GM19324 (cell line): ENCODE results near the gene ARPIN.
"Not testable (repeated sequence)": the region's sequence is repeated elsewhere in the genome, so short reads cannot be mapped to it uniquely, and the experiment has no call there.

ENCODE experiments used
- ATAC-seq: cut with Tn5 transposase; IDR thresholded peaks from one replicate; pipeline ENCODE4 v1.9.1; 2021; ENCODE audit warnings: mild to moderate bottlenecking, moderate library complexity; ENCODE audit not compliant: unreplicated experiment, low FRiP score

ARPIN gene

DNA sequence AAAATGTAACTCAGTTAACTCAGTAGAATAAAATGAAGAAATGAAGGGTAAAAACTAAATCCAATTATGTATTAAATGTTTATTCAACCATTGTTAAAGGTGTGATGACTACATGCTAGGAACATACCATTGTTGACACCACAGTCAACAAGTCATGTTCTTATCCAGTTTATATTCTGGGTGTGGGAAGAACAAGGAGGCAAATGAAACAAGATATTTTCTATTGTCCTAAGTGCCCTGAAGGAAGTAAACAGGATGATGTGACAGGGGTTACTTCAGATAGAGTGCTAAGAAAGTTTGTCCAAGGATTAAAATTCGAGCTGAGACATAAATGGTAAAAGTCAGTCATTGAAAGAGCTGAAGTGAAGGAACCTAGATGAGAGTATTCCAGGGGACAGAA is 32.0 kb downstream of the ARPIN start:
- no peak for ATAC-seq

DNA sequence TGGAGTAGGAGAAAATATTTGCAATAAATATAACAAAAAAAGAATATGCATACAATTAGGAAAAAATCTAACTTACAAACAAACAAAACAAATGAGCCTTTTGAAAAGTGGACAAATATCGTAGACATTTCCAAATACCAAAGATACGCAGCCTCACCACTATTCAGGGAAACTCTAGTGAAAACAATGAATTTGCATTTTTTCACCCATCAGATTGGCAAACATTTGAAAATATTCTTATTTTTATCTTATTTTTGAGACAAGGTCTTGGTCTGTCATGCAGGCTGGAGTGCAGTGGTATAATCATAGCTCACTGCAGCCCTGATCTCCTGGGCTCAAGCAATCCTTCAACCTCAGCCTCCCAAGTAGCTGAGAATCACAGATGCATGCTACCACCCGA is 34.4 kb downstream of the ARPIN start:
- no peak for ATAC-seq

DNA sequence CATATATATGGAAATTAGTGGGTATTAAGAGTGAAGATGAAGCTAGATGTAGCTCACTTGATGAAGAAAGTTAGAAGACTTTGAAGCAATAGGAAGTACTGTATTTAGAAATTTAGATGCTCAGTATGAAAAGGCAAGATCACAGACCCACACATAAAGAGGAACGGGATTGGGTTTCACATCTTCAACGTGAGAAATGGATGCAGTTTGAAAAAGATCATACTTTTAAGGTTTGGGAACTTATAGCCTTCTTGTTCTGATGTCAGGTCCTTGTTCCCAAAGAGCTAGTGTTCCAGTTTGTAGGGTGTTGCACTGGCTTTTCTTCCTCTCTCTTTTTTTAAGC is 35.7 kb downstream of the ARPIN start:
- ATAC-seq, result no peak

DNA sequence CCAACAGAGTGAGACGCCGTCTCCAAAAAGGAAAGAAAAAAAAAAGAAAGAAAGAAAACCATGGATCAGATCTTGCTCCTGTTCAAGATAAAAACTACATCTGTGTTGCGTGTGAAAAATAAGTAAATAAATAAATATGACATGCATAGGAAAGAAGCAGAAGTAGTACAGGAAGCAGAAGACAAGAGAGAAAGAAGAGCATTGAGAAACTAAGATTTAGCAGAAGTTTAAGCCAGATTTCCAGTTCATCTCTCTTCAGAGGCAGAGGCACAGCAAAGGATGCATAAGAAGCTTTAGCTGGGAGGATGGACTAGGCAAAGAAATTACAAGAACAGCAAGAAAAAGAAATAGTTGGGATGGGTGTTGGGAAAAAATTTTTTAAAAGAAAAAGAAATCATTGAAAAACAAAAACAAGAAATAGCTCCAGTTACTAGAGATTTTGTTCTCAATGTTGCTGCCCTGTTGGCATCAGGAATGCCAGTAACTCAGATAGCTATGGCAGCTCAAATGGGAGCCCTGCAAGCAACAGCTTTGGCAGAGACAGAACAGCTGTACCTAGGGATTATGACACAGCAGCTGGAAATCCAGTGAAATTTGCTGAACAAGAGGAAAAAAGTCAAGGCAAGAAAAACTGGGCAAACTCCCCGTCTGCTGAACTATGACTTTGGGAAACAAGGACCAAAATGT is 36.2 kb downstream of the ARPIN start:
- ATAC-seq, result no peak

DNA sequence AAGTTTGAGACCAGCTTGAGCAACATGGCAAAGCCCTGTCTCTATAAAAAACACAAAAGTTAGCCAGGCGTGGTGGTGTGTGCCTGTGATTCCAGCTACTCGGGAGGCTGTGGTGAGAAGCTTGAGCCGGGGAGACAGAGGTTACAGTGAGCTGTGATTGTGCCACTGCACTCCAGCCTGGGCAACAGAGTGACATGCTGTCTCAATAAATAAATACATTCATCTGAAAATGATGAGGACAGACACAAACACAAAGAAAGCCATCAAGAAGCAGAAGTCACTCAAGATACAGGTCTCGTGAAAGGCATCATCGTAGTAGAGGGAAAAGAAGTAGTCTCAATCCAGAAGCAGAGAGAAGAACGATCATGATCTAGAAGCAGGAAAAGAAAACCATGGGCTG is 37.0 kb downstream of the ARPIN start:
- ATAC-seq, result no peak

DNA sequence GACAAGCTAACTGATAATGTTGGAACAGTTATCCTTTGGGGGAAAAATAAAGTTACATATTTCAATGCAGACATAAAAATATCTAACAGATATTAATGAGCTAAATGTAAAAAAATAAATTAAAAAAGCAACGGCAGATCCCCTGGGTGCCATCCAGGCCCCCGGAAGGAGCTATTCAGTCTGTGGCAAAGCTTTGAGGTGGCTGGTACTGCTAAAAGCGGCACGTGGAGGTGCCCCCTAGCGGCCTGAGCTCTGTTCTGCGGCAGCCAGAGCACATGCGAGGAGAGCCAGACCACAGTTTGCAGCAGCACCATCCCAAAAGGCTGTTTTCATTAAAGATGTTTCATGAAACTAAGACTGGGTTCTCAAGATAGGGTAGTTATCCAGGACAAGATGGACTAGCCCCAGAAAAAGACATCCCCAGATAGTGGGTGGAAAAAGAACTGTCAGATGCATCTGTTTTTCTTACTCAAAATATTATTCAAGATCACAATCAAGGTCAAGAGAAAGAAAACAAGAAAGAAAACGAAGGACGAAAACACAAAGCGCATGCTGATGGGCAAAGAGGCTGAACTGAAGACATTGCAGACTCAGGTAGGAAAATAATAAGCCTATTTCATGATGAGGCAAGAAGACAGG is 37.7 kb downstream of the ARPIN start:
- ATAC-seq, result peak; percentile 62

DNA sequence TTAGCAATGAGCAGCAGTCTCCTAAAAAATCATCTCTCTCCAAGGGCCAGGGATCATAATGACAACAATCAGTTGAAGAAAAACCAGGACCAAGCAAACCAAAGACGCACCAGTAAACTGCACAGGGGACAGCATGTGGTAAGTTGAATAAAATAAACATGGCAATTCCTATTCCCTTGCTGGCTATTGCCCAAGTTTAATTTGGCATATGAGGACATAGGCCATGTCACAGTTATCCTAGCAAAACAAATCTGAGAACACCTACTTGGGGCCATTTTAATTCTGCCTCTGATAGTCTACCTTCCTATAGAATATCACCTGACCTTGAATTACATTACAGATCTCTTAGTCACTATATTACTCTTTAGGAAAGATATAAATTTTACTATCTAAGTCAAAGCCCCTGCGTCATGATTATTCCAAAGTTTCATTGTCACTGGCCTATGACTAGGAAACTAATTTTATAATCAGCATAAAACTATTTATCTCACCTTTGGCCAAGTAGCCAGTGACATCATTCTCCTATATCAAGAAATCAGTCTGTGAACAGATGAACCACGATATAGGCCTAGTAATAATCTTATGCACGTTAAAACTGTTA is 42.0 kb downstream of the ARPIN start:
- ATAC-seq, result no peak

DNA sequence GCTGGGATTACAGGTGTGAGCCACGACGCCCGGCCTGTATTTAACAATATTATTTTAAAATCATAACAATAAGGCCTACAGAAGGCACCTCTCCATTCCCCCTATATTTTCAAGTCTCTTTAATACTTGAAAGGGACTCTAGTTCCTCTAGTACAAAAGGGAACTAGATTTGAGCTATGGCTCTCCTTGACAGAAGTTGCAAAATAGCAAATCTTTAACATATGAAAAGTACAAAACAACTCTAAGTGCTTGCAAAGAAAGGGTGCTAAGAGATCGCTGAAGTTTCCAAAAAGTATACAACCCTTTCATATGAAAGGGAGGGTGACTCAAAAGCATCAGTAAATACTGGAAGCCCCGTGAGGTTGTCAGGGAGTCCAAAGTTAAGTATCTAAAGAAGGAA is 42.7 kb downstream of the ARPIN start:
- ATAC-seq, result no peak

DNA sequence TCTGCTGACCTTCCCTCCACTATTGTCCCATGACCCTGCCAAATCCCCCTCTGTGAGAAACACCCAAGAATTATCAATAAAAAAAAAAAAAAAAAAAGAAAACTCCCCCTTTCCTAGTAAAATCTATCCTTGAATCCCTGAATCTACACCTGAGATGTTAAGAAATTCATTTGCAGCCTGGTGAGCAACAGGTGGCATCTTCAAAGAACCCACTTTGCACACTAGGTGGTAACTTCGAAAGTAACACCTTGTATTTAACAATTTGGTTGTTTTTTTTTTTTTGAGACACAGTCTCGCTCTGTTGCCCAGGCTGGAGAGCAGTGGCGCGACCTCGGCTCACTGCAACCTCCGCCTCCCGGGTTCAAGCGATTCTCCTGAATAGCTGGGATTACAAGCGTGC is 43.3 kb downstream of the ARPIN start:
- ATAC-seq, result not testable (repeated sequence)

DNA sequence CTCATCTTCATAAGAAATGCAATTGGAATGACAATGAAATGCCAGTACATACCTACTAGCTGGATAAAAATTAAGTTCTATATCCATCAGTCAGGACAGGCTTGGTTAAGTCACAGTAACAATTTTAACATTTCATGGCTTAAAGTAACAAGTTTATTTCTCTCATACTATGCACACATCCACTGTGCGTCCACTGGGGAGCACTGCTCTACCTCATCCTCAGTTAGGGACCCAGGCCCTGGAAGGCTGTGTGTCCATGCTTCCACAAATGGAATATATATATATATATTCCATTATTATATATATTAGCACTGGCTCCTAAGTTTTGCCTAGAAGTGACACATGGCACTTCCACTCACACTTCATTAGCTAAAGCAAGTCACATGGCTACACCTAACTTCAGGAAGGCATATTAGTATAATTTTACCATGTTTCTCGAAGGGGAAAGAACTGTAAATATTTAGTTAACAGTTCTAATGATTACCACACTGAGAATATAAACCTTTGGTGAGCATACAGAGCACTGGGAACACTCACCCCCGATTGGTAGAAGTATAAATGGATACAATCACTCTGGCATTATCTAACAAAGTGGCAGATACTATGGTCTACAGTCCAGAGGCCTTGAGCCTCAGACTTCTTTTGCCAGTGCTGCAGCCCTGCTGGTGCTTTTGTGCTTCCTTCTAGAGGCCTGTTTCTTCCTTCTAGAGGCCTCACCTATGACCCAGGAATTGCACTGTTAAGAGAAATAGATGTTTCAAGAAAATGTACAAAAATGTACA is 47.6 kb downstream of the ARPIN start:
- ATAC-seq, result no peak

DNA sequence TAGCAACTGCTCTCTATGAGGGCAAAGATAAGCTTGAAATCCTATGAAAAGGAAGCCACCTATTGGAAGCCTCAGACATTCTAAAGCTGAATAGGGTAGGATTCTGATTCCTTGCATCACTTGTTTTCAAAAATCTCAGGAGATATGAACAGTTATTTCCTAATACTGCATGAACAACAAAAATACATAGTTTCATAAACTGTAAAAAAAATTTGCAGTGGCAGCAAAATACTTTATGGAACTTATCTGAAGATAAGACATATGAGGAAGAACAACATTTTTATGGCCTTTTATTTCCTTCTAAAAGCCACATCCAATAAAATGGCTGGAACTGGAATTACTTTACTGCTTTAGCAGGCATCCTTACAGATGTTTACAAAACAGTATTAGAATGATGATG is 48.8 kb downstream of the ARPIN start:
- no peak for ATAC-seq

DNA sequence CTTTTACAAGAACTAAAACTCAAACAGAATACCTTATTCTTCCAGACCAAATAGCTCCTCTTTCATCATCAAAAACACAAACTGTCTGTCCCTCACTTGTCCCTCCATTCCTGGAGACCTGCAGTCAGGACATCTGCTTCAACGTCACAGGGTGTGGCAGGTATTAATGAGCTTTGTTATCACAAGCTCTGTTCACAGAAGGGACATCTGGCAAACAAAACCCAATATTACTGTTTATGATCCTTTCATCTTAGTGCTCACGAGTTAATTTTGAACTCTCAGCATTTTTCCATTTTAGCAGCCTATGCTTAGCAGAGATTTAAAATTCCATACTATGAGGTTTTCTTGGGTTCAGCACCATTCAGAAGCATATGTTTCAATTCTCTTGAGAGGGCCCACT is 51.9 kb downstream of the ARPIN start:
- no peak for ATAC-seq

DNA sequence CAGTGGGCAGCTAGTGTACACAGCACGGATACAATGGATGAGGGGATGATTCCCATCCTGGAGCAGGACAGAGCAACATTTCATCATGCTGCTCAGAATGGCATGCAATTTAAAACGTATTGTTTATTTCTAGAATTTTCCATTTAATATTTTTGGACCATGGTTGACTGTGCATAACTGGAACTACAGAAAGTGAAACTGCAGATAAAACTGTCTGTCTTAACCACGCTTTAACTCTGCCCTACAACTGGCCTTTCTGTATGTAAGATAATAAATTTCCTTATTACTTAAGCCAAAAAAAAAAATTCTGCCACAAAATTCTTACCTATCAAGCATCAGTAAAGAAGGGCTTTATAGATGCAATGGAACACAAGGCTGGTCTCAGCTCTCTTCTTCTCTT is 52.3 kb downstream of the ARPIN start:
- no peak for ATAC-seq

DNA sequence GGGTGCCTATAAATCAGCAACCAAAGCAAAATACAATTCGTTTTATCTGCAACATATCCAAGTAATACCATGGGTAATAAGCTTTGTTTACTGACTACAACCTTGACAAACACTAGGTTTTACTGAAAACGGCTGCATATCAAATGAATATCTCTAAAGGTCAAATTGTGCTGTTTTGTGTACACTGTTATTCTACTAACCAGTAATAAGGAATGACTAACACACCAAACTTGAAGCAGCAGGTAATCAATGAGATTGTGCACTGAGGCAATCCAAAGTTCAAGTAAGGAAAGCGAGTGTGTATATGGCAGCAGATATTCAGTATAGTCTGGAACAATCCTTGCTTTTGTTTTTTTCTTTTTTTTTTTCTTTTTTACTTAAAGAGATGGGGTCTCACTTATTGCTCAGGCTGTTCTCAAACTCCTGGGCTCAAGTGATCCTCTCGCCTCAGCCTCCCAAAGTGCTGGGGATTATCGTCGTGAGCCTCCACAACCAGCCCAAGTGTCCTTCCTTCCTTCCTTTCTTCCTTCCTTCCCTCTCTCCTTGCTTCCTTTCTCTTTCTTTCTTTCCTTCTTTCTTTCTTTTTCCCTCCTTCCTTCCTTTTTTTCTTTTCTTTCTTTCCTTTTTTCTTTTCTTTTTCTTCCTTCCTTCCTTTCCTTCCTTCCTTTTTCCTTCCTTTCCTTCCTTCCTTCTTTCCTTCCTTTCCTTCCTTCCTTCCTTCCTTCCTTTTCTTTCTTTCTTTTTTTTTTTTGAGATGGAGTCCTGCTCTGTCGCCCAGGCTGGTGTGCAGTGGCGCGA is 53.9 kb downstream of the ARPIN start:
- ATAC-seq, result no peak

DNA sequence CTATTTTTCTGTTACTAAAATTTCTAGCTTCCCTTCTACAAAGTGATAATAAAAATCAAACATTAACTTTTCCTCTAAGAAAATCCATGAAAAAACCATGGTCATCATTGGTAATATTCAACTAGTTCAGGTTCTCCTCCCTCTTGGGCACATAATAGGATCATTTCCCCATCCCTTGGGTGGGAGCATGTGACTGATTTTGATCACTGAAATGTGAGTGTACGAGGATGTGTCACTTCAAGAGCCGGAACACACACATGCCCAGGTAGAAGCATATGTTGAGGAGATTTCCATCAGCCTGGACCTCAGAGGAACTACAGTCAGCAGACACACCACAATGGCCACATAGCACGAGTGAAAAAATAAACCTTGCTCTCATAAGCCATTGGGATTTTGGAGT is 55.1 kb downstream of the ARPIN start:
- ATAC-seq, result no peak

DNA sequence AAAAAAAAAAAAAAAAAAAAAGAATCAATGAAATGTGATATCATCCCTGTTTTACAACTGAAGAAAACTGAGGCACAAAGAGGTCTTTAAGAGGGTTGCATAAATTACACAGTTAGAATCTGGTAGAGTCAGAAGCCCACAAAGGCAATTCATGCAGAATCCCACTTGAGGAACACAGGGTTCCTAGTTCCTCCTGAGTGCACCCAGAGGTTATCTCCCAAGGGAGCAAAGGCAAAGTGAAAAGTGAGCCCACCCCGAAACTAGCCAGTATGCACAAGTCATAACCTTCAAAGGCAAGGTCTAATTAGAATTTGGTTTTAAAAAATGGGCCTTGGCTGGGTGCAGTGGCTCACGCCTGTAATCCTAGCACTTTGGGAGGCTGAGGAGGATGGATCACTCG is 56.8 kb downstream of the ARPIN start:
- ATAC-seq, result no peak

DNA sequence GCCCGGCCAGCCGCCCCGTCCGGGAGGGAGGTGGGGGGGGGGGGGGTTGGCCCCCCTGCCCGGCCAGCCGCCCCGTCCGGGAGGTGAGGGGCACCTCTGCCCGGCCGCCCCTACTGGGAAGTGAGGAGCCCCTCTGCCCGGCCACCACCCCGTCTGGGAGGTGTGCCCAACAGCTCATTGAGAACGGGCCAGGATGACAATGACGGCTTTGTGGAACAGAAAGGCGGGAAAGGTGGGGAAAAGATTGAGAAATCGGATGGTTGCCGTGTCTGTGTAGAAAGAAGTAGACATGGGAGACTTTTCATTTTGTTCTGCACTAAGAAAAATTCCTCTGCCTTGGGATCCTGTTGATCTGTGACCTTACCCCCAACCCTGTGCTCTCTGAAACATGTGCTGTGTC is 57.9 kb downstream of the ARPIN start:
- not testable (repeated sequence) for ATAC-seq

DNA sequence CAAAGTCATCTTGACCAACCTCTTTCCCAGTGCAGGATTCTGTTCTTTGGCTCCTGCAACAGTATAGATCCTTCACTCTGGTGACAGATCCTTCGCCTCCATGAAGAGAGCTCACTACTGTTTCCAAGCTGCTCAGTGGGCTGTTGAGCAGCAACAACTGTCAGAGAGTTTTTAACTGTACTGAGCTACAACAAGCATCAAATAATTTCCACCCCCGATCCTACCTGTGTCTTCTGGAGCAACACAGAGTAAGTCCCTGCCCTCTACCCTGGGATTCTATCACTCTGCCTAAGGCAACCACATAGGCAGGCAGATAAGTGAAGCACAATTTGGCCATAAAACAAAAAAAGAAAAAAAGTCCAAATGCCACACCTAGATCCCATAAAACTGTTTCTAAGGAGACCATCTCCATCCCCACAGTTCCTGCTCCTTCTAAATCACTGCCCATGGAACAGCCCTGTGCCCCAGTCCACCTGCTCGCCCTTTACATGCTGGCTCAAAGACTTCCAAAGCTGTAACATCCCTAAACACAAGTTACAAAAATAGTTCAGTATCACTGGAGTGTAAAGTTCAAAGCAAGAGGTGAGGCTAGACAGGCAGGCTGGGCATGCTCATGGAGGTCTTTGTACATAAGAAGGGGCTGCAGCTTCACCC is 60.3 kb downstream of the ARPIN start:
- ATAC-seq, result no peak

DNA sequence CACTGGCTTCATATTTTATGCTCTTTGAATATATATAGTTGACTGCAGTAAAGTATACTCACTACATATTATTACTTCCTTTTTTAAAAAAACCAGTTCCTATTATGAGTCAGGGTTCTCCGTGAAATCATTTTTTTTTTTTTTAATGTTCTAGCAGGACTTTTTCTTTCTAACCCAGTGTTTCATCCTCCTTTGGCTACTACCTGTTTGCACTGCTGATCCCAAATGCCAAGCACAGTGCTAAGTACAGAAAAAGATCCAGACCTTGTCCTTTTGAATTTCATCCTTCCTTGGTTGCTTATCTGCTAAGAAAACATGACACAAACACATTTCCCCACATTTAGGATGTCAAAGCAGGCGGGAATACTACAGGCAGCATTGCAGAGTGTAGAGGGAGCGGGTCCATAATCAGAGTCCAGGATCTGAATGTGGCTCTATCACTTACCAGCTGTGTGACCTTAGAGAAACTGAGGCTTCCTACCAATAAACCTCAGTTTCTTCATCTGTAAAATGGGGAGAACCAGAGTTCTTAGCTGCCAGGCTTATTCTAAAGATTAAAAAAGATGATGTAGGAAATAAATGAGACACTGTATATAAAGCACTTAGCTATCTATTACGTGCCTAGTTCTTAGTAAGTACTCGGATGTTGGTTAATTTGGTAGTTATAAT is 60.9 kb downstream of the ARPIN start:
- no peak for ATAC-seq

DNA sequence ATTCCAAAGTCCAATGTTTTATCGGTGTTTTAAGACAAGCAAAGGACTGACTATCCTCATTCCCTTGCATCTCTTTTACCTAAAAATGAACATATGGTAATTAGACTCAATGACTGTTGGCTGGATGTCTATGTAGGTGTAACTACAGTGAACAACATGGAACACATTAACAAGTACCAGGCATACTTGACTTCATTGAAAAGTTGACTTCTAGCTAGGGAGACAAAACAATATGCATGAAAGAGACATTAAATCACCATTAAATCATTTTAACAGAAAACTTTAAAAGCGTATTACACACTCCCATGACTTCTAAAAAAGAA is 63.8 kb downstream of the ARPIN start:
- no peak for ATAC-seq
